CD4-positive, alpha-beta T cell treated with Interleukin-15 for 4 hours (primary cell): ENCODE results near the gene IKBIP.
"Not testable (repeated sequence)": the region's sequence is repeated elsewhere in the genome, so short reads cannot be mapped to it uniquely, and the experiment has no call there.

Source experiments
- DNase-seq: peaks from one replicate; pipeline ENCODE4 v3.0.0-alpha.2; 2020; ENCODE audit warnings: low spot score

The IKBIP gene, protein sequence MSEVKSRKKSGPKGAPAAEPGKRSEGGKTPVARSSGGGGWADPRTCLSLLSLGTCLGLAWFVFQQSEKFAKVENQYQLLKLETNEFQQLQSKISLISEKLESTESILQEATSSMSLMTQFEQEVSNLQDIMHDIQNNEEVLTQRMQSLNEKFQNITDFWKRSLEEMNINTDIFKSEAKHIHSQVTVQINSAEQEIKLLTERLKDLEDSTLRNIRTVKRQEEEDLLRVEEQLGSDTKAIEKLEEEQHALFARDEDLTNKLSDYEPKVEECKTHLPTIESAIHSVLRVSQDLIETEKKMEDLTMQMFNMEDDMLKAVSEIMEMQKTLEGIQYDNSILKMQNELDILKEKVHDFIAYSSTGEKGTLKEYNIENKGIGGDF

DNA sequence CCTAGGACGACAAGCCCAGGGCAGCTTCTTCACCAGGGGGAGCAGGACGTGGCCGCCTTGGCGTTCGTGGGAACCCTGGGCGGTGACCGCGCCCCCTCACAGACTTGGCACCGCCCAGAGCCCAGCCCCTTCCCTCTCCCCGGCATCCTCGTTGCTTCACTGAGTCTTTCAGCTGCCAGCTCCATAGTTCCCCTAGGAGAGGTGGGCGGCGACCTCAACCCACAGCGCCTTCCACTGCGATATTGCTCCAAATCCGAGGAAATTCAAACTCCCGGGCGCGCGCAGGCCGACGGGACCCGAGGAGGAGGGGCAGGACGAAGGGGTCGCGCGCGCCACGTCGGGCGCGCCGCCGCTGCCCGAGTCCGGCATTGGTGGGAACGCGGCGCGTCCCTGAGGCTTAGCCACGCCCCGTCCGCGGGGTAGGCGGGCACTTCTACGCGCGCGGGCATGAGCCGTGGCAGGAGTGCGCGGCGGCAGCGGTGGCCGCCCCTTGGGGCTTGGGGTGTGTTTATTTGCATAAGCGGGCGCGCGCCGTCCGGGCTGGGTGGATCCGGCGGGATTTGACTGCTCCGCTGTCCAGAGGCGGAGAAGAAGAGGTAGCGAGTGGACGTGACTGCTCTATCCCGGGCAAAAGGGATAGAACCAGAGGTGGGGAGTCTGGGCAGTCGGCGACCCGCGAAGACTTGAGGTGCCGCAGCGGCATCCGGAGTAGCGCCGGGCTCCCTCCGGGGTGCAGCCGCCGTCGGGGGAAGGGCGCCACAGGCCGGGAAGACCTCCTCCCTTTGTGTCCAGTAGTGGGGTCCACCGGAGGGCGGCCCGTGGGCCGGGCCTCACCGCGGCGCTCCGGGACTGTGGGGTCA, at the start of gene IKBIP, which contains the start of gene APAF1:
IKBIP (minus strand) TSS at position 77 of the 860 bp plus-strand sequence. CDS start 87 bp downstream, outside the sequence.
APAF1 (plus strand) TSS at position 579 of the 860 bp plus-strand sequence. CDS start 3,070 bp downstream, outside the sequence.
- DNase-seq, result peak; percentile 96

DNA sequence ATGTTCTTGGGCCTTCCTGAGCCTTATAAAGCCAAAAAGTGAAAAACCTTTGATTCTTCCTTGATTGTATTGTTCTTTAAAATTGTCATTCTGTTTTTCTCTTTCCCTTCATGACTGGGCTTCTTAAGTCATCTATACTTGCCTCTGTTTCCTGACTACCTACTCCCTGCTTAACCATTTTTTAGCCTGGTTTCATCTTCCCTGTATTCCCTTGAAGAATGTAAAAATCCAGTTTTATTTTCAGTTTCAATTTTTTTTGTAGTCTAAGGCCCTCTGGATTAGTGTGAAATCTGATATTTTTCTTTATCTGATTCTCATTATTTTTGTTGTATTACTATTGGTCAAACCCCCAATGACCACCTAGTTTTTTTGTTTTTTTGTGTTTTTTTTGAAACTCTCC, 46.8 kb upstream of the IKBIP start:
- no peak for DNase-seq

DNA sequence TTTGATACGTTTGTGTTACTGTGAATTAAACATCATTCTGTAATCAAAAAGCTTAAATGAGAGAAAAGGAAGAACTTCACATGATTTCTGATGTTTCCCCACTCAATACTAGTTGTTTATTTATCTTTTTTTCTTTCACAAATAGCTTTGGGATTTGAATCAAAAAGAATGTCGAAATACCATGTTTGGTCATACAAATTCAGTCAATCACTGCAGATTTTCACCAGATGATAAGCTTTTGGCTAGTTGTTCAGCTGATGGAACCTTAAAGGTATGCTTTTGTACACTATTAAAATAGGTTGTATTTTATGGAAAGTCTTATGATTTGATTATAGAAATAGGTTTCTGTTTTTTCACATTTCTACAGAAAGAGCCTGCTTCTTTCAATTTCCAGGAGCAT, 42.0 kb upstream of the IKBIP start:
- DNase-seq, result no peak

DNA sequence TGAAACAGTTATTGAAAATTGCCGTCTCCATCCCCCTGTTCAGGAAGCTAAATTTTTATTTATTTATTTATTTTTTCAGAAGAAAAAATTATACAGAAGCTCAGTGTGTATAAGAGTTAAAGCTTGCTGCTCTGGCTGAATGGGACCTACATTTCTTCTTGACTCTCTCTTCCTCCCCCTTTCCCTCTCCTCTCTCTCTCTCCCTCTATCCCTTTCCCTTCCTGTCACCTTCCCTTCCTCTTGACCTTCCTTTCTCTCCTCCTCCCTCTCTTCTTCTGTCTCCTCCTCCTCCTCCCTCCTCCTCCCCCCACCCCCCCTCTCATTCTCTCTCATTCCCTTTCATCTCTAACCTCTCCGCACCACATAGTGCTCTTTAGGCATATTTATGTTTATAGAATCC, 39.6 kb upstream of the IKBIP start:
- no peak for DNase-seq

DNA sequence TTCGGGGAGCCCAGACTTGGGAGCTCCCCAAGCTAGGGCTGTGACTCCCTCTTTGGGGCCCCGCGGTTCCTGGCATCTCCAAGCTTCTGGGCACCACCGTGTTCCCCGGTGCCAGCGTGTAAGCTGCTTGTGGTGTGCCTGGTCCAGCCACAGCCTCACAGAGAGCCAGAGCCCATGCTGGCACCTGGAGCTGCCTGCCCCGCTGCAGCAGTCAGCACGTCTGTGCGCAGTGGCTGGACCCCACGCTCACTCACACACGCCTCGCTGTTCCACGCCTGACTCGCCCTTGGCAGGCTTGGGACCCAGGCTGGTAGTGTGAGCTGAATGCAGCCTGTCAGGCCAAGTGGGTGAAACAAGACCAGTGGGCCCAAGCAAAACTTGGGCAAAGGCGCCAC, 35.0 kb upstream of the IKBIP start:
- no peak for DNase-seq

DNA sequence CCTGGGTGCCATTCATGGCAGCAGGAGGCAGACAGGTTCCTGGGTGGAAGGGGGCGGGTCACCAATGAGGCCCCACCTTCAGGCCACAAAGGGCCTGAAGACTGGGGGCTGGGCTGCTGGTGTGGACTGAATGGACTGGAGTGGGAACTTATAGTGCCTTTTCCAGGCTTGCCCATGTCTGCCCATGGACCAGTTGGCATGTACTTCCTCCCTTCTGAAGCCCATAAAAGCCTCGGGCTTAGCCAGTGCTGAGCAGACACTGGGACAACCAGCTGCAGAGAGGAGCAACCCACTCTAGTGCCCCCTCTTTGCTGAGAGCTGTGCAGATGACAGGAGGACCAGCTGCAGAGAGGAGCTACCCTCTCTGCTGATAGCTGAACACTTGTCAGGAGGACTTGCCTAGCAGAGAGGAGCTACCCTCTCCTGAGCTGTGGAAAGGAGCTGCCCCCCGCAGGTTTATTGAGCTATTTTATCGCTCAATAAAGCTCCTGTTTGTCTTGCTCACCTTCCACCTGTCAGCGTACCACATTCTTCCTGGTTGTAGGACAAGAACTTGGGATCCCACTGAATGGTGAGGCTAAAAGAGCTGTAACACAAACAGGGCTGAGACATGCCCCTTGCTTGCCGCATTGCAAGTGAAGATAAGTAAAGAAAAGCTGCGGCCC, 34.5 kb upstream of the IKBIP start:
- no peak for DNase-seq

DNA sequence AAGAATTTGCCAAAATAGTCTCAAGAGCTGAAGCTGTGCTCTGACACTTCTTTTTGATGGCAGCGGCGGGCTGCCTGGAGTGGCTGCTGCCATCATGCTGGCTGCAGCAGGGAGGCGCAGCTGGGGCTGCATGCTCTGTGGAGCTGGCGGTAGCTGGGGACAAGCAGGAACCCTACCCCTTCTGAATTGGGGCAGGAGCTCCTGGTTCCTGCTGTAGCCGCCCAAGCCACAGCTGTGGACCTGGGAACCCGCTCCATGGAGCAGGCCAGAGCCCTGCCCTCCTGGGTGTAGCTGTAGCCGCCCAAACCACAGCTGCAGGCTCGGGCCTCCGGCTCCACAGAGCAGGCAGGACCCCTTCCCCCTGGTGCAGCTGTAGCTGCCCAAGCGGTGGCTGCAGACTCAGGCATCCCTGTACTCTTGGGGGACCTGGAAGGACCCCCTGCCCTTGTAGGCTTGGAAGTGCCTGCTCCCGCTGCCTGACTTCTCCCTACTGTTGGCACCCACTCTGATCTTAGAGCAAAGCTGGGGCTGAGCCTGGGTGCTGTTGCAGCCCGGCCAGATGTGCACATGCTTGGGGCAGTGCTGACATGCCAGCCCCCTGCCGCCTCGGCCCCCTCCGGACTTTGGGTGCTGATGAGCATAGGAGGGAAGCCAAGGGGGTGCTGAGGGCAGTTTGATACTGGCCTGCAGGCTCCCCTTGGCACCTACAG, 33.8 kb upstream of the IKBIP start:
- no peak for DNase-seq

DNA sequence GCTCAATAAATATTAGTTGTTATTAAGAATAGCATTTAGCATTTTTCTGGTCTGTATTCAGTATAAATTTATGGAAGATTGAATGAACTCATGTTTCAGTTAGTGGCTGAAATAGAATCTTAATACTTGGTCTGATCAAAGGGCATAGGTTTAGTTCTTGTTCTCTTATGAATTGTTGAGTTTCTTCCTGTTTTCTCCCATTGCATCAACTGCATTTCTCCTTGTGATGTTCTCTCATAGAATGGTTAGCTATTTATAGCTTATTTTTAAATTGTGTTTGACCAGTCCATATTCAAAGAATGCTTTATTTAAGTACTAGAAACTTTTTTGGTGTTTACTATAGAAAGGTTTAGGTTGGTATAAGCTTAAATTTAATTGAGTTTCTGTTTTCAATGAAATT, 30.3 kb upstream of the IKBIP start:
- no peak for DNase-seq

DNA sequence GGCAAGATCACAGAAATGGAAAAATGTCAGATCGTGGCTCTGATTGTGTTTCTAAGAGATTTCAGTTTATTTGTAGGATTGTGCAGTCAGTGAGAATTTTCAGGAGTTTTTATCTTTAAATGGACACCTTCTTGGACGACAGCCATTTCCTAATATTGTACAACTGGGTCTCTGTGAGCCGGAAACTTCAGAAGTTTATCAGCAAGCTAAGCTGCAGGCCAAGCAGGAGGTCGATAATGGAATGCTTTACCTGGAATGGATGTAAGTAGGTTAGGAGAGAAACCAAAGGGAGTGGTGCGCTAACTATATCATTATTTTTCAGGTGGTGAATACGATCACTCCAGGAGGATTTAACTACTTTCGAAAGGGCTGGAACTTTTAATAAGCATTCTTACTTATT, 26.9 kb upstream of the IKBIP start:
- no peak for DNase-seq

DNA sequence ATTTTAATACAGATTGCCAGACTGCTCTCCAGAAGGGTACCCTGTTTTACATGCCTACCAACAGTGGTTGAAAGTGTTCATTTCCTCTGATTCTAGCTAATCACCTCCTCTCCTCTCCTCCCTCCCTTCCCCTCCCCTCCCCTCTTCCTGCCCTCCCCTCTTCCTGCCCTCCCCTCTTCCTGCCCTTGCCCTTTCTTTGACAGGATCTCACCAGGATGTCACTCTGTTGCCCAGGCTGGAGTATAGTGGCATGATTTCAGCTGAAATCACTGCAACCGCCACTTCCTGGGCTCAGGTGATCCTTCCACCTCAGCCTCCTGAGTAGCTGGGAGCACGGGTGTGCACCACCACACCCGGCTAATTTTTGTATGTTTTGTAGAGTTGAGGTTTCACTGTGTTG, 25.2 kb upstream of the IKBIP start:
- DNase-seq, result no peak

DNA sequence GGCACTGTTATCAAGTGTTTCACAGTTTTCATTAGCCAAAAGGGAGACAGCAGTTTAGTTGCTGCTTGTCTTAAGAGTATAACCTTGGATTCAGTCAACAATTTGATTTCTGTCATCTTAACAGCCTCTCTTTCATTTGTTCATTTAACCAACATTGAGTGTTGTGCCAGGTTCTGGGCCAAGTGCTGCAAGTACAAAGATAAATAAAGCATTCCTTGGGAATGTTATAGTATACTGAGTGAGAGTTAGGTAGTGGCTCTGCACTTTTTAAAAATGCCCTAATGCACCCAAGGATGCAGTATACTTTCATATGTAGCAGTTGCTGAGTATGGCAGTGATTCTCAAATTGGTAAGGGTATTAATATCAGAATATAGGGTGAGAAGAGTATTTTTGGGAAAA, 15.9 kb upstream of the IKBIP start:
- no peak for DNase-seq

DNA sequence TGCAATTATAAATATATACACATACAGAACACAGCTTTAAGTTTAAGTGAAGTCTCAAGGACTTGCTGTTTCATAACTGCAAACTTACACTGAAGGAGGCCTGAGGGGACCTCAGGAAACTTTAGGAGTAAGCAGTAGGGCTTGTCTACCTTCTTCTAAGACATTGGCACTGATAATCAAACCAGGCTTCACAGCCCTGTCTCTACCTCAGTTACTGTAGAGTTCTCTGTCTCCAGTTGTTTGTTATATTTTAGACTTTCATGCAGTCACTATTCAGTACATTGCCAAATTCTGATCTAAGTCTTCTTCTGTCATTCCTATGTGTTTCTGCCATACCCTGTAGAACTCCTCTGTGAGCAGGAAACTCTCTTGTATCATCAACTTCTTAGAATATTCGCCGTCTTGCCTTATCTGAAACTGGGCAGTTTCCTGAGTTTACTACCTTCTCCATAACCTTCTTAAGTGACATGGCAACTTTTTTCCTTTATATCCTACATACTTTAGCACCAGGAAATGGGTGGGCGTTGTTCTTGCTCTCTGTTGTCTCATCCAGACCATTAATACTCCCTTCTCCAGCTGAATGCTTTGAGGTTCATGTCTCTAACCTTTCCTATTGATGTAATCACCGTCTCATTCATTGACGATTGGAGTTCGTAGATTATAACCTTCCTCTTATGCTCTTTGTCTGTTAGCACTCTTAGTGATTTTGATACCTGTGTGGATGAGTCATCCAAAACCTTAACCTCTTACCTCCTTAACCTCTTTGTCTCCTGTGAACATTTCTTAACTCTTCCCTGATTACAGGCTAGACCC, 11.9 kb upstream of the IKBIP start:
- no peak for DNase-seq

DNA sequence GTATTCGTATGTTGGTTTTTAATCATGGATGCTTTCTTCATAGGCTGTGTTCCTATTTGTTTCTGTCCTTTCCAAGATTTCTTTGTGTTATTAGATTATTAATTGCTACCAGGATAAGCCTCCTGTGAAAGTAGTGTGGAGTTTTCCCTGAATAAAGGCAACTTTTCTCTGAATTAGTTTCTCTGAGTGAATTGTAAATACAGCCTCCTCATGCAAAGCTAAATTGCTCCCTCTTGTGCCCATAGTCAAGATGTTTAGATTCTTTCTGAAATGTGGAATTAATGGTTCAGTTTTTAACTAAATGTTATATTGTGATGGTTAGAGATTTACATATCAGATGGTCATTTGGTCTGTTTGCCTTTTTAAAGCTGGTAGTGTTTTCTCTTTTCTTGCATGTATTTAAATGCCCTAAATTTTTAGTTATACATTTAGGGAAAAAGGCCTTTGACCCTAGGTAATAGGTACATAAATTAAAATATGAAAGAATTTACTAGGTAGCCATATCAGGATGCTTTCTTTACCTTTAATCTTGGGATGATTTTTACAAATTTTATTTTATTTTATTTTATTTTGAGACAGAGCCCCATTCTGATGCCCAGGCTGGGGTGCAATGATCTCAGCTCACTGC, 9.4 kb upstream of the IKBIP start:
- peak; percentile 63 for DNase-seq

DNA sequence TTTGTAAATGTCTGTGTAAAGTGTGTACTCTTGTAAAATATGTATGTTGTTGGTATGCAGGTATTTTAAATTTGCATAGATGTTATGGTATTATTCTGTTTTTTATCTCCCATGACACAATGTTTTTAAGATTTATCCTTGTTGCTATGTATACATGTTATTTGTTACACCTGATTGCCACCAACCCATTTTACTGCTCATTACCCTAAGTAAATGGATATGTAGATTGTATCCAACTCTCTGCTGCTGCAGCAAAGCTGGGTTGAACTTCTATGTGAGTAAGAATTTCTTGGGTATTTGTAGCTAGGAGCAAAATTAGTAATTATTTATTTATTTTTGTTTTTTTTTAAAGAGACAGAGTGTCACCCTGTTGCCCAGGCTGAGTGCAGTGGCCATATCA, 6.7 kb upstream of the IKBIP start:
- DNase-seq, result no peak

DNA sequence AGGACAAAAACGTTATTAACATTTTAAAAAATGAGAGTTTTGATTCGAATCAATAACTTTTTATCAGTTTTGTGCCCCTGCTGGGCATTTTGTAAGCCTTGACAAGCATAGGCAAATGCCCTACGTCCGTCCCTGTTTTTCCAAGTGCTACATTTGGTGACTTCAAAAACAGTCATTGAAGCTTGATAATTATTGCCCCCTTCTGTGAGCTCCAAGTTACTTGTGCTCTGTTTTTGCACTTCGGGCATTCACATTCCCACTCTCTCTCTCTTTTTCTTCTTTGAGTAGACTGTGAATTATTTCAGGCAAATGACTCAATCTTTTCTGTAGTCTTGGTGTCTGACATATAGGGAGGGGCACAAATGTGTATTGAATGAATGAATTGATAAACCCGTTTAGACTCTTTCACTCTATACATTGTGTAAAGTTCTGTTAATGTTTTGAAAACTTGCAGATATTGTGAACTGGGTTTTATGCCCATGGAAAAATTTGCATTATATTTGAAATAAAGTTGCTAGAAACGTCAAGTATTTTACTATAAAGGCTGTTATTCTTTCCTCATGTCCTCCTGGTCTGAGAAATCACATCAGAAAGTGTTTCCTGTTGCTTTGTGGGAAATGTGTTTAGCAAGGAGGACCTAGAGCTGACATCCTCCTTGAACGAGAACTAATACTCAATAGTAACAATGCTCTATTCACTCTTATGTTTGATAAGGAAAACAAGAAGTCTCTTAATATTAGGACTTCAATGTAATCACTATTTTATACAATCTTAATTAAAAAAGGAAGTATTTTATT, 1.9 kb upstream of the IKBIP start:
- DNase-seq, result no peak

DNA sequence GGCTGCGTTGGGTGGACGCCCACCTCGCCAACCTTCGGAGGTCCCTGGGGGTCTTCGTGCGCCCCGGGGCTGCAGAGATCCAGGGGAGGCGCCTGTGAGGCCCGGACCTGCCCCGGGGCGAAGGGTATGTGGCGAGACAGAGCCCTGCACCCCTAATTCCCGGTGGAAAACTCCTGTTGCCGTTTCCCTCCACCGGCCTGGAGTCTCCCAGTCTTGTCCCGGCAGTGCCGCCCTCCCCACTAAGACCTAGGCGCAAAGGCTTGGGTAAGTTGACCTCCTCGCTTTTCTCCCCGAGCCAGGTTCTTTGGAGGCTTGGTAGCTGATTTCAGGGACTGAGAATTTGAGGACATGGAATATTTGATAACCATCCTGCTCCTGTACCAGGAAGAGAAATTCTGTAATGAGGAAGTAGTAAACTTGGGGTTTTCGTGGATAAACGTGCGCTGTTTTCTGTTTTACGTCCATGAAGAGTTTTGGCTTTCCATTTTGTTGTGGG, 1.0 kb upstream of the IKBIP start:
- no peak for DNase-seq

DNA sequence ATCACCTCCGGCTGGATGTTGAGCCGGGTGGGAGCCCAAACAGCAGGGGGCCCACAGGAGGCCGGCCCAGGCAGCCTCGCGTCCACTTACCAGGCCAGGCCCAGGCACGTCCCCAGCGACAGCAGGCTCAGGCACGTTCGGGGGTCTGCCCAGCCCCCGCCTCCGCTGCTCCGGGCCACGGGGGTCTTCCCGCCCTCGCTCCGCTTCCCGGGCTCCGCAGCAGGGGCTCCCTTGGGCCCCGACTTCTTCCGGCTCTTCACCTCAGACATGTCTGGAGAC, 216 bp downstream of the IKBIP start:
- no peak for DNase-seq

DNA sequence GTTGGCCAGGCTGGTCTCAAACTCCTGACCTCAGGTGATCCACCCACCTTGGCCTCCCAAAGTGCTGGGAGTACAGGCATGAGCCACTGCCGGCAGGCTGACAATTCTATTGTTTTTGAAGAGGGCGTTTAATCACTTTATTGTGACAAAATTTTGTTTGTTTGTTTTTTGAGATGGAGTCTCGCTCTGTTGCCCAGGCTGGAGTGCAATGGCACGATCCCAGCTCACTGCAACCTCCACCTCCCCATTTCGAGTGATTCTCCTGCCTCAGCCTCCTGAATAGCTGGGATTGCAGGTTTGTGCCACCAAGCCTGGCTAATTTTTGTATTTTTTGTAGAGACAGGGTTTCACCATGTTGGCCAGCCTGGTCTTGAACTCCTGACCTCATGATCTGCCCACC, 1.8 kb downstream of the IKBIP start:
- not testable (repeated sequence) for DNase-seq

DNA sequence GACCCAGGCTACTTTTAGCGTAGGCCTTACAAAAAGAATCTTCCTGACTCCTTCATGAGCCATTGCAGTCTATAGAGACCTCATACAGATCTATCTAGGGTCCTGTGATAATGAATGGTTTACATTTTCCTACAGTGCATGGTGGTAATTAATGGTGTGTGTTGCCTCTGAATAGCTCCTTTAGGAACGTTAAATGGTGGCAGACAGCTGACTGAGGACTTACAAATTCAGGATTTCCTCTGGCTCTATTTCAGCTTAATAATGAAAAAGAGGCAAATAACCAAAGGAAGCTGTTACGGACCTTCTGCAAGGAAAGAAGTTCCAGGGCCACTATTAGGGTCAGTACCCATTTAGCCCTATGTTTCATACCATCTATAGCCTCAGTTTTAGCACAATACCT, 5.1 kb downstream of the IKBIP start:
- DNase-seq, result no peak

DNA sequence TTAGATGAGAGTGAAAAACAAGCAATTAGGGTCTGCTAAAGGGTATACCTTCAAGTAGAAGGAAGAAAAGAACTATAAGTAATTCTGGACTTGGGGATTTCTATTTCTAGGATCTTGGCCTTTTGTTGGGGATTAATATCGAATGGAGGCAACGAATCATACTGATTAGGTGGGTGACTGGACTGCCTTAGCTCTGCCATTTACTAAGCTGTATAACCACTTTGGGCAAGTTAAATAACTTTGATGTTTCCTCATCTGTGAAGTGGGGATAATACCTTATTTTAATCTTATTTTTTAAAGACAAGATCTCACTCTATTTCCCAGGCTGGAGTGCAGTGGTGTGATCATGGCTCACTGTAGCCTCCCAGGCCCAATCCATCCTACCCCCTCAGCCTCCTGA, 6.6 kb downstream of the IKBIP start:
- DNase-seq, result no peak
